GM18508 (cell line): Measurements from ENCODE around the gene TMEM240.
"Not testable (repeated sequence)": the region's sequence is repeated elsewhere in the genome, so short reads cannot be mapped to it uniquely, and the experiment has no call there.

Source experiments
- ATAC-seq: cut with Tn5 transposase; IDR thresholded peaks from one replicate; pipeline ENCODE4 v1.9.1; 2021; ENCODE audit warnings: moderate number of reproducible peaks; ENCODE audit not compliant: insufficient read depth, unreplicated experiment

The TMEM240 gene

DNA sequence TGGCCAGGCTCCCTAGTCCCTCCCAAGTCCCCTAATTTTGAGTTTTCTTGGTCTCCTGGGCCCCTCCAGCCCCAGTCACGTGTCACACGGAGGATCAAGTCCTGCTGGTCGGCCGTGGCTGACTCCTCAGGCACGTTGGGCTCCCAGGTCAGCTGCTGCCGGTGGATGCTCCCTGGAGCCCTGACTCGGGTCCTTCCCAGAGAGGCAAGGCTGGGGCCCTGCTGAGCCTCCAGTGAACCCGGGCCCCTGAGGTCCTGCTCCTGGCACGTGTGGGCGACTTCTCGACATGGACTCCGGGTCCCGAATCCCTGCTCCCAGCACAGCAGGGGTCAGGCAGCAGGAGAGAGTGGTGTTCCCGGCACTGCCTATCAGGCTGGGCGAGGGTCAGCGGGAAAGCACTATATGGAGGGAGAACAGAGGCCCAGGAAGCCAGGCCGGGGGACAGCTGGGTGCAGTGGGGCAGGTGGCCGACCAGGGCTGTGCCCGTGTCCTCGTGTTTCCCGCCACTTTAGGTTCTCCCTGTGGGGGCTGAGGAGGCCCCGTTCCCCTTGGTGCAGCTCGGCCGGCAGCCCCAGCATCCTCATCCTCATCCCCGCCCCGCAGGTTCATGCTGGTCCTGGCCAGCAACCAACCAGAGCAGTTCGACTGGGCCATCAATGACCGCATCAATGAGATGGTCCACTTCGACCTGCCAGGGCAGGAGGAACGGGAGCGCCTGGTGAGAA is 13.2 kb downstream of the TMEM240 start:
- no peak for ATAC-seq

DNA sequence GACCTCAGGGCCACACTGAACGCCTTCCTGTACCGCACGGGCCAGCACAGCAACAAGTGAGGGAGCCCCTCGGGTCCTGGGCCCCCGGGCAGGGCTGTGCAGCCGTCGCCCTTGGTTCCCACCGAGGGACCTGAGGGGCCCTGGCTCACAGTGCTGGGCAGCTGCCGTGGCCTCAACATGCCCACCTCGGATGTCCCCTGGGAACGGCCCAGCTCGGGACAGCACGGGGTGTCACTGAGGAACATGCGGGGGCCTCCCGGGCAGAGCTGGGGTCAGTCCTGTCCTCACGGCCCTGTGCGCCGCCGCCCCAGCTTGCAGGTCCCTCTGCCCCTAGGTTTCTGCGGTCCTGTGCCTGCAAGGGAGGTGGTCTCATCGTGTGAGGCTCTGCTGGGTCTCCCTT is 13.9 kb downstream of the TMEM240 start:
- ATAC-seq: not testable (repeated sequence)

DNA sequence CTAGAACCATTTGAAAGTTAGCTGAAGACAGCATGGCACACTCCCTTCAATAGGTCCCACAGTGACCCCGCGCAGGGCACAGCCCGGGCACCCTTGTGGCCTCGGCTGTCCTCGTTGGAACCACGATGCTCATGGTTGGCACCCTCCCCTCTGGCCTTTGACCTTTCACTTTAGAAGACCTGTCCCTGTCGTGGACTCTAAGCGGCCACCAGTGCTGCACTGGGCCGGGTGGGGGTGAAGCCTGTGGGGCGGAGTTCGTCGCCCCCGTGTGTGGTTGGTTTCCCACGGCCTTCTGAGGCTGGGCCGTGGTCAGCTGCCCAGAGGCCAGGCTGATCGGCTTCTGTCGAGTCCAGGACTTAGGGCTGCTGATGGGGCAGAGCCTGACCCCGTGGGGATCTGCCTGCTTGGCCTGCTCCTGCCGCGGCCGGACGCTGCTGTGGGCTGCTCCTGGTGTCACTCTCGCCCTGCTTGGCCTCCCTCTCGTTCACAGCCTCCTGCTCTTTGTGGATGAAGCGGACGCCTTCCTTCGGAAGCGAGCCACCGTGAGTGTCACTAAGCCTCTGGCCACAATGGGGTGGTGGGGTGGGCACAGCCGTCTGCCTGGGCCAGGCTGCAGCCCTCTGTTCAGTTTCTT is 15.6 kb downstream of the TMEM240 start:
- ATAC-seq: not testable (repeated sequence)

DNA sequence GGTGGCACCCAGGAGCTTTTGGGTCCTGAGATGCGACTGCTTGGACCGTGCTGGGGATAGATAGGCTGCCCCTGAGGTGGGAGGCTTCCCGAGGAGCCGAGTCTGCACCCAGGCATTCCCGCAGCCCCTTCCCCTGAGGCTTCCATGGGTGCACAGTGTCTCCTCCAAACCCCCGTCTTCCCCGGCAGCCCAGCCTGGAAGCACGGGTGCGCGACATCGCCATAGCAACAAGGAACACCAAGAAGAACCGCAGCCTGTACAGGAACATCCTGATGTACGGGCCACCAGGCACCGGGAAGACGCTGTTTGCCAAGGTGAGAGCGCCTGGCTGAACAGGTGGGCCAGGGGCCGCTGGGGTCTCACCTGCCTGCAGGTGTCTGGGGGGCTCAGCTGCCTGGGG is 16.8 kb downstream of the TMEM240 start:
- ATAC-seq: not testable (repeated sequence)

DNA sequence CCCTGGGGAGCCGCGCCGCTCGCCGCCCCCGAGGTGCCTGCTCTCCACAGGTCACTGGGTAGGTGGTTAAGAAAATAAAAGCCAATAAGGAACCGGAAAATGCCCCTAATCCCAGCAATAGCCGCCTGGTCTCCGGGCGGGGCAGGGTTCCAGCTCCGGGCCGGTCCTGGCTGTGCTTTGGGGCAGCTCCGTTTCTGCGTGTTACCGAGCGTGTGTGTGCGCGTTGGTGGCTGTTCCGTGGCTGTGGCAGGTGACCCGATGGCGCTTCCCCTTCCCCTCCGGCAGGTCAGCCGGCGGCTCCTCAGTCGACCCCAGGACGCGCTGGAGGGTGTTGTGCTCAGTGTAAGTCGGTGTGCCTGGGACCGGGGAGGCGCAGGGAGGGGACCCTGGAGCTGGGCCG is 17.2 kb downstream of the TMEM240 start:
- ATAC-seq: not testable (repeated sequence)

DNA sequence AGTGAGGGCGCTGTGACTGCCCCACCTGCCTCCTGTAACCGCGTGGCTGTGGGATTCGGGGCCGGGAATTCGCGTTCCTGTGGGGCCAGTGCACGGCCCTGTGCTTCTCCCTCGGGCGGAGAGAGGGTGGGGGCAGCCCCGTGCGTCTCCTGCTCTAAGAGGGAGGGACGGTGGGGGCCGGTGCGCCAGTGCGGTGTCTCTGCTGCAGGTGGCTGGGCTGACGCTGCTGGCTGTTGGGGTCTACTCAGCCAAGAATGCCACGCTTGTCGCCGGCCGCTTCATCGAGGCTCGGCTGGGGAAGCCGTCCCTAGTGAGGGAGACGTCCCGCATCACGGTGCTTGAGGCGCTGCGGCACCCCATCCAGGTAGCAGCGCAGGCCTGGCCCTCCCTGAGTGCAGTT is 17.9 kb downstream of the TMEM240 start:
- not testable (repeated sequence) for ATAC-seq

DNA sequence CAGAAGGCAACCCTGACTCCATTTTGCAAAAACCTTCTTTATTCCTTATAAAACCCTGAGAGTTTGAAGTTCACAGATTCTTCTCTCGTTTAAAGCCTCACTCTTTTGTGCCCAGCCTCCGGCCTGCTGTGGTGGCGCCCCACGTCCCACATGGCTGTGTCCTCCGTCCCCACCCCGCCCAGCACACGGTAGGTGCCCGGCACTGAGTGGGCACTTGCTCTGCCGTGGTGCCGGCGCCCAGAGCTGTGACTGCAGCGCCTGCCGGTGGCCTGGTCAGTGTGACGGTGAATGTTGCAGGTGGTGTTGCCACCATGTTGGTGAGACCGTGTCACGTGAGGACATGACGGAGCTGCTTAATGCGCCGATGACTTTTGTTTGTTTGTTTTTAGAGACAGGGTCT is 19.1 kb downstream of the TMEM240 start:
- no peak for ATAC-seq

DNA sequence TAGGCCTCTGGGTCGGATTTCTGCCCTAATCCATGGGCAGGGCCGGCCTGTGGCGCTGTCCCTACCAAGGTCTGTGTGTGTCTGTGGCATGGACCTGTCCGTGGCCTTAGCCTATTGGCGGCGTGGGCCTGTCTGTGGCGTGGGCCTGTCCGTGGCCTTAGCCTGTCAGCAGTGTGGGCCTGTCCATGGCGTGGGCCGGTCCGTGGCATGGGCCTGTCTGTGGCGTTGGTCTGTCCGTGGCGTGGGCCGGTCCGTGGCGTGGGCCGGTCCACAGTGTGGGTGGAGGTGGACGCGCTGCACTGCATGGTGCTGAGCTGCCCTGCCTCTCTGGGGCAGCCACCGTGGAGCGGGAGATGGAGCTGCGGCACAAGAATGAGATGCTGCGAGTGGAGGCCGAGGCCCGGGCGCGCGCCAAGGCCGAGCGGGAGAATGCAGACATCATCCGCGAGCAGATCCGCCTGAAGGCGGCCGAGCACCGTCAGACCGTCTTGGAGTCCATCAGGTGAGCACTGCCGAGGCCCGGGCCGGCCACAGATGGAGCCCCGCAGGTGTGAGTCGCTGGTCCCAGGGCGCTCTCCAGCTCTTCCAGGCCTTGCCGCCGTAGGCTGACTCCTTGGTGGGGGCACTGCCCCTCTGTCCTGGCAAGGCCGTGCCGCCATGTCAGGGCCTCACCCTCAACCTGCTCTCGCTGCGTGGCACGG is 20.5 kb downstream of the TMEM240 start:
- not testable (repeated sequence) for ATAC-seq

DNA sequence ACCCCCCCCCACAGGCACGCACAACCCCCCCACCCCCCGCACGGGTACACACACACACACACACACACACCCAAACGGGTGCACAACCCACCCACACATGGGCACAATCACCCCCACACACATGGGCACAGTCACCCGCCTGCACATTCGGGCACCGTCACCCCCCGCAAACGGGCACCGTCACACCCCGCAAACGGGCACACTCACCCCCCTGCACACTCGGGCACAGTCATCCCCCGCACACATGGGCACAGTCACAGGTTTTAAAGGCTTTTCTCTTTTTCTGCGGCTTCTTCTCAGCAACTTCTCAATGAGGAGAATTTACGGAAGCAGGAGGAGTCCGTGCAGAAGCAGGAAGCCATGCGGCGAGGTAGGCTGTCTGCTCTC is 21.8 kb downstream of the TMEM240 start:
- not testable (repeated sequence) for ATAC-seq

DNA sequence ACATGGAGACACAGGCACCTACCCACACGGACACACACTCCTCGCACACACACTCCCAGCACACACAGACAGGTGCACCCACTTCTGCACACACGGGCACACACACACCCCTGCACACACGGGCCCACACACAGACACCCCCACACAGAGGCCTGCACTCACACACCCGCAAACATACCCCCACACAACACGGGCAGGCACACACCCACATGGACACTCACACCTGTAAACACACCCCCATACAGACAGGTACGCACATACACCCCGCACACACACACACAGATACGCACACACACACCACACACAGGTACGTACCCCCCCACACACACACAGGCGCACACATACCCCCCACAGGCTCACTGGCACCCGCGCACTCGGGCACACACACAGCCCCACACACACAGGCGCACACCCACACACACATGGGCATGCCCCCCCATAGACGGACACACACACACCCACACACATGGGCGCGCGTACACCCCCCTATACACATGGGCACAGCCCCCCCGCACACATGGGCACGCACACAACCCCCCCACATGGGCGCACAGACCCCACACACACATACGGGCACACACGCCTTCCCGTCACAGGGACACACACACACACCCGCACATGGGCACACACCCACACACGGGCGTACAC is 22.3 kb downstream of the TMEM240 start:
- ATAC-seq: no peak

DNA sequence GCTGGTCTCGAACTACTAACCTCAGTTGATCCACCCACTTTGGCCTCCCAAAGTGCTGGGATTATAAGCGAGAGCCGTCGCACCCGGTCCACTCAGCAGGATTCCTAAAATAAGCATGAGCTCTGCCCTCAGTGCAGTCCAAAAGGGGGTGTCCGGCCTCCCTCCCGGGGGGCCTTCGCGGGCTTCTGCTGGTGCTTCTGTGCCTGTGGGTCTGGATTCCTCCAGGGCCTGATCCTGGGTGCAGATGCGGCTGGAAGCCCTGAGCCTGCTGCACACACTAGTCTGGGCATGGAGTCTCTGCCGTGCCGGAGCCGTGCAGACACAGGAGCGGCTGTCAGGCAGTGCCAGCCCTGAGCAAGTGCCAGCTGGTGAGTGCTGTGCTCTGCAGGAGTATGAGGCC is 23.5 kb downstream of the TMEM240 start:
- ATAC-seq: not testable (repeated sequence)

DNA sequence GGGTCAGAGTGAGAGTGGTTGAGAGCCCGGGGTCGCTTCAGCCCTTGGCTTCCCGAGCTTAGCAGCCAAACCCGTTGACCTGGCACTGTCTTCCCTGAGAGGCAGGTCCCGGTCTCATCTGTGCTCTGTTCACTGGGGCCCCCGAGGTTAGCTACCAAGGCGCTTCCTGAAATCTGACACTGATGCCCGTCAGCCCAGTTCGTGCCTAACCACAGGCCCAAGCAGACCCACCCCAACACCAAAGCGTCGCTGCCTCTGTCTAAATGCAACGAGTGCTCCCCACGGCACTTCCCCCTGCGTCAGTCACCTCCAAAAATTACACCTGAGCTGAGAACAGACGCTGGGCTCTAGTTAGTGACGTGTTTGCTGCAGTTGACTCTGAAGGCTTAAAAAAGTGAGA is 26.0 kb downstream of the TMEM240 start:
- ATAC-seq: not testable (repeated sequence)

DNA sequence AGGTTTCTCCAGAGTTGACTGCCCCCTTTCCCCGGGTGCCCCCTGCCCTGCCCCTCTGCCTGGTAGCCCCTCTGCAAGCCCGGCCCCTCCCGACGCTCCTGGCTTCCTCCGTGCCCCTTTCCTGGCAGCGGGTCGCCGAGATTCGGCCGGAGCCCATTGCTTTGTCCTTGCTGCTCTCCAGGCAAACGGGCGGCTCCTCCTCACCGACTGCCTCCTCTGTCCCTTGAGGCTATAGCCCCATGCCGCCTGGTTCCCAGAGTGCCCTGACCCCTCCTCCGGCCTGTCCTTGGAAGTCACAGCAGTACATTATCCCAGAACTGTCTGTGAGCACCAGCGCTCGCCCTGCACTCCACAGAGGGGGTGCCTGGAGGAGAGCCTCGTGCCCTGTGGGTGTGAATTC is 26.7 kb downstream of the TMEM240 start:
- not testable (repeated sequence) for ATAC-seq

DNA sequence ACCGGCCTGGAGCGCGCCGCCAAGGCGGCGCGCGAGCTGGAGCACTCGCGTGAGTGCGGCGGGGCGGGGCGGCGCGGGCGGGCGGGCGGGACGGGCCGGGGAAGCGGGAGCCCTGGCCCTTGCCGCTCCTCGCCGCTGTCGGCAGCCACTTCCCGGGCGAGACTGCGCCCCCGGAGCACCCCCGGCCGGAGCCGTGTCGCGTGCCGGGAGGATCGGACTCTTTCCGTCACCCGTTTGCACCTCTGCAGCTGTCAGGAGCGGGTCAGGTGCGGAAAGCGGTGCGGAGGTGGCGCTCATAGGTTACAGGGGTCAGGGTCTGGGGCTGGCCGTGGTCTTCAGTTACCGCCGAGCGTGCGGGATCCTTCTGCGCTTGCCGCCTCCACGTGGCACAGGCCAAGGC is 28.0 kb downstream of the TMEM240 start:
- ATAC-seq: not testable (repeated sequence)

DNA sequence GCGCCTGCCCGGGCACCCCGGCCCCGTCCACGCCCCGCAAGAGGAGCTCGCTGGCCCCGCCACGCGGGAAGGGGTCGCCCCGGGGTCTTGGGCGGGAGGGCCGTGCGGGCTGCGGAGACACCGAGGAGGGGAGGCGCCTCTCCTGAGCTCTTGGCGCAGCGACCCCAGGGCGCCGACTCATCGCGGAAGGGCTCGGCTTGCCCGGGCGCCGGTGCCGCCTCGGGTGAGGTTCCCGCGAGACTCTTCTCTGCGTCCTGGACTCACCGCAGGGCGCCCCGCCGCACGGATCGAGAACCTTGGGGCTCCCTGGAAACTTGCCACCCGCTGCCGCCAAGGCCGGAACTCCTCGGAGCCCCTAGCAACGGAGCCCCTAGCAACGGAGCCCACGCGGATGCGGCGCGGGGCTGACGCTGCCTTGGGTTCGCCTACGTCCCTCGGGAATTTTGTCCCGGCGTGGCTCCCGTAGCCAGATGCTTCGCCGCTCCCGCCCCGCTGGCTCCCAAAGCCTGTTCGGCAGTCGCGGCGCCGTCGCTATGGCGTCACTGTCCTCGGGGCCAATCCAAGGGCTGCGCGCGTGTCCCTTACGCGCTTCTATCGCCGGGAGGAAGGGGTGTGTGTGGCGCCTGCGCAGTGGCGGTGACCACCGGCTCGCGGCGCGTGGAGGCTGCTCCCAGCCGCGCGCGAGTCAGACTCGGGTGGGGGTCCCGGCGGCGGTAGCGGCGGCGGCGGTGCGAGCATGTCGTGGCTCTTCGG is 28.7 kb downstream of the TMEM240 start, which contains the start of gene ATAD3A:
Gene ATAD3A (plus strand): TSS at position 630 of the 753 bp plus-strand sequence. CDS start 107 bp downstream, at position 737.
- ATAC-seq: no peak

DNA sequence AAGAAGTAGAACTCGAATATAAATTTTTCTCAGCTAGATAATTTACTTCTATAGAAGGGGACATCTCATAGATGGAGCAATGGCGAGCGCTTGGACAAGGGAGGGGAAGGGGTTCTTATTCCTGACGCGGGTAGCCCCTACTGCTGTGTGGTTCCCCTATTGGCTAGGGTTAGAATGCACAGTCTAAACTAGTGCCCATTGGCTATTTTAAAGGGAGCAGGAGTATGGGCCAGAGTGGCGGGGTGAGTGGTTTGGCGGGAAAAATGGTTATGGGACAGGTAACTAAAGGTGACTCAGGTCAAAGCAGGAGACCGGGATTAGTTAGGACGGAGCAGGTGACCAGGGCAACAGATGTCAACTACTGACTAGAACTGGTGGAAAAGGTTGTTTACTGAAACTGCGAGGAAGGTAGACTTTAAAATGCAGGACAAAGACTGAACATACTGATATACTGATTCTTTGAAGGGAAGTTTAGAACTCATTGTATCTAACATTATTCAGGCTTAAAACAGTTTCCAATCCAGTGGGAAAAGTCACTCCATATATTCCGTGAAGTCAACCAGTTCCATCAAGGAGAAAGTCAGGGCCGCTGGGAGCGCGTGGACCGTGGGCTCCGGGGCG is 29.4 kb downstream of the TMEM240 start:
- ATAC-seq: no peak

DNA sequence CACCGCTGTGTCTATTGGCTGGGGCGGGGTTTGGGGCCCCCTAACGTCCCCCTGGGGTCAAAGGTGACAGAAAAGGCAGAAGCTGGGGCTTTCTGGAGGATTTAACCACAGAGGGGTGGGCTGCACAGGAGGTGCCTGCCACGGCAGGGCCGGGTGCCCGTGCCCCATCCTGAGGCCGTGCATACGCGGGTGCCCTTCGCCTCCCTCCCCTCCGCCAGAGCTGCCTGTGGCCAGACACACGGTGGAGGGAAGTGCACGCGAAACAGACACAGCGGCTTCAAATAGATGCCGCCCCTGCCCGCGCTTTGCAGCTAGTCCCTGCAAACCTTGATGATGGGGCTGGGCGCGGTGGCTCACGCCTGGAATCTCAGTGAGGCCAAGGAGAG is 31.0 kb downstream of the TMEM240 start:
- ATAC-seq: not testable (repeated sequence)

DNA sequence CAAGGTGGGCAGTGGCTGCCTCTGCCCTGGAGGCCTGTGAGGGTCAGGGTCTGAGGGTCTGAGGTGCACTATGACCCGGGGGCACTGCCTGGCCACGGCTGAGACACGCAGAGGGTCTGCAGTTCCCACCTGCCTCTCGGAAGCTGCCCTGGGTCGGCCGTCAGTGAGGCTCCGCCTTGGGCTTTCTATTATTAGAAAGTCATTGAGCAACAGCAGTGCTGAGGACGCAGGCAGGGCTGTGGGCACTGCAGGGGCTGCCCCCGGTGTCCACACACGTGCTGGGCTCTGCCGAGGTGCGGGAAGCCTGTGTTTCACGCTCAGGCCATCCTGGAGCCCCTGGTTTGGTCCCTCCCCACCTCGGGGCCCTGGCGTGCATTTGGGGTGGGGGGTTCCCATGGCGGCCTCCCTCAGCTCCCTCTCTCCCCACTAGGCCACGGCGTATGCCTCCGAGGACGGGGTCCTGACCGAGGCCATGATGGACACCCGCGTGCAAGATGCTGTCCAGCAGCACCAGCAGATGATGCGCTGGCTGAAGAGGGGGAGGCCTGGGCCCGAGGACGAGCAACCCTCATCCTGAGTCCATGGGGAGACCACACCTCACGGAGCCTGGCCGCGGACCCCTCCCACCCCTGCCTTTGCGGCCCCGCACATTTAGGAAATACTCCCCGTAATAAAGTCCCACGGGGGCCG is 31.5 kb downstream of the TMEM240 start:
- not testable (repeated sequence) for ATAC-seq

DNA sequence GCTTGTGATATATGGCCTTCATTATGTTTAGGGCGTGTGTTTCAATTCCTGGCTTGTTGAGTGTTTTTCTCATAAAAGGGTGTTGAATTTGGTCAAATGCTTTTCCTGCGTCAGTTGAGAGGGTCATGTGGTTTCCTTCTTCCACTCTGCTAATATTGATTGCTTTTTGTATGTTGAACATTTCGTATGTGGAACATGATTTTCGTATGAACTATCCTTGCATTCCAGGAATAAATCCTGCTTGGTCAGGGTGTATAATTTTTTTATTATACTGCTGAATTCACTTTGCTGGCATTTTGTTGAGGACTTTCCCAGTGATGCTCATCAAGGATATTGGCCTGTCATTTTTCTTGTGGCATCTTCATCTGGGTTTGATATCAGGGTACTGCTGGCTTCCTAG is 33.1 kb downstream of the TMEM240 start:
- no peak for ATAC-seq
